Osteocyte (in vitro differentiated cells): ENCODE measurements around the gene GPRASP3. TPM values are rescaled to one million over a fixed set of nuclear protein-coding genes. Genes with fewer than 3 reads are reported as not detected.

ENCODE experiments used
- DNase-seq: peaks from one replicate; pipeline ENCODE4 v3.0.0; 2021; ENCODE audit warnings: mixed read lengths; ENCODE audit not compliant: unreplicated experiment; ENCODE audit errors: extremely low spot score
- H3K27ac Mint-ChIP-seq: one replicate; pipeline ENCODE4 v1.8.0; 2021; ENCODE audit warnings: mild to moderate bottlenecking, mixed read lengths; ENCODE audit not compliant: unreplicated experiment
- H3K27me3 Mint-ChIP-seq: one replicate; pipeline ENCODE4 v1.8.0; 2021; ENCODE audit warnings: mixed read lengths; ENCODE audit not compliant: unreplicated experiment
- H3K36me3 Mint-ChIP-seq: one replicate; pipeline ENCODE4 v1.8.0; 2021; ENCODE audit warnings: mixed read lengths; ENCODE audit not compliant: unreplicated experiment
- H3K4me1 Mint-ChIP-seq: one replicate; pipeline ENCODE4 v1.8.0; 2021; ENCODE audit warnings: mixed read lengths; ENCODE audit not compliant: unreplicated experiment
- H3K4me3 Mint-ChIP-seq: one replicate; pipeline ENCODE4 v1.8.0; 2021; ENCODE audit warnings: mild to moderate bottlenecking, moderate library complexity, mixed read lengths; ENCODE audit not compliant: unreplicated experiment
- H3K9me3 Mint-ChIP-seq: one replicate; pipeline ENCODE4 v1.8.0; 2021; ENCODE audit warnings: mixed read lengths; ENCODE audit not compliant: unreplicated experiment
- total RNA-seq: library from RNA; stranded (reverse); gene quantifications from 2 replicates; pipeline ENCODE4 v1.2.1, GENCODE V29; 2021
- TF ChIP-seq, protein P1 (sequence below): fragments of 200-600 bp; sonication (generic); IDR thresholded peaks from 2 replicates; pipeline ENCODE4 v1.5.0; 2021; ENCODE audit warnings: antibody characterized with exemption, mild to moderate bottlenecking, moderate library complexity

GPRASP3 gene
- total RNA-seq, 1 donor from 2014 or later, result 5.6 TPM

DNA sequence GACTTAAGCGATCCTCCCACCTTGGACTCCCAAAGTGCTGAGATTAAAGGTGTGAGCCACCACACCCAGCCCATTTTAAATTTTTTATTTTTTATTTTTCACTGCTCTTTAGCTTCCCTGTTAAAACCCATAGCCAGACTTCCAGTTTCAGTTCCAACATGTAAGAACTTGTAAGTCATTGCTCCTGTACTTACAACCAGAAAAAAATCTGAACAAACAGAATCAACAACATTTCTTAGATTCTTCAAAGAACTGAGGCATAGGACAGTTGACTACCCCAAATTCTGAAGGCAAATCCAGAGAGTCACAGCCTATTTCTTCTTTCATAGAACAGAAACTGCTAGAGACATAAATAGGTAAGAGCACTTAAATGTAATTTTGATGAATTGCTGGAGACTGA lies 8.1 kb downstream of the GPRASP3 start:
- peaks cover 11% of the 10 kb centered on the region for H3K4me1 Mint-ChIP-seq
- no peaks in the 10 kb centered on the region for H3K27me3 Mint-ChIP-seq
- H3K27ac Mint-ChIP-seq, result no peak overlapping the region
- H3K4me3 Mint-ChIP-seq, result no peak overlapping the region
- no peaks in the 10 kb centered on the region for H3K9me3 Mint-ChIP-seq
- no peak for DNase-seq
- H3K36me3 Mint-ChIP-seq, result no peaks in the 10 kb centered on the region
- TF ChIP-seq, protein P1, sequence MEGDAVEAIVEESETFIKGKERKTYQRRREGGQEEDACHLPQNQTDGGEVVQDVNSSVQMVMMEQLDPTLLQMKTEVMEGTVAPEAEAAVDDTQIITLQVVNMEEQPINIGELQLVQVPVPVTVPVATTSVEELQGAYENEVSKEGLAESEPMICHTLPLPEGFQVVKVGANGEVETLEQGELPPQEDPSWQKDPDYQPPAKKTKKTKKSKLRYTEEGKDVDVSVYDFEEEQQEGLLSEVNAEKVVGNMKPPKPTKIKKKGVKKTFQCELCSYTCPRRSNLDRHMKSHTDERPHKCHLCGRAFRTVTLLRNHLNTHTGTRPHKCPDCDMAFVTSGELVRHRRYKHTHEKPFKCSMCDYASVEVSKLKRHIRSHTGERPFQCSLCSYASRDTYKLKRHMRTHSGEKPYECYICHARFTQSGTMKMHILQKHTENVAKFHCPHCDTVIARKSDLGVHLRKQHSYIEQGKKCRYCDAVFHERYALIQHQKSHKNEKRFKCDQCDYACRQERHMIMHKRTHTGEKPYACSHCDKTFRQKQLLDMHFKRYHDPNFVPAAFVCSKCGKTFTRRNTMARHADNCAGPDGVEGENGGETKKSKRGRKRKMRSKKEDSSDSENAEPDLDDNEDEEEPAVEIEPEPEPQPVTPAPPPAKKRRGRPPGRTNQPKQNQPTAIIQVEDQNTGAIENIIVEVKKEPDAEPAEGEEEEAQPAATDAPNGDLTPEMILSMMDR, result no peak

- peak overlapping the region; percentile 32 for H3K27ac Mint-ChIP-seq
- H3K36me3 Mint-ChIP-seq, result peaks cover 3% of the 10 kb centered on the region
- H3K9me3 Mint-ChIP-seq, result peaks cover 4% of the 10 kb centered on the region
- H3K27me3 Mint-ChIP-seq, result no peaks in the 10 kb centered on the region
- DNase-seq, result no peak
- peaks cover 14% of the 10 kb centered on the region for H3K4me1 Mint-ChIP-seq
- no peak overlapping the region for H3K4me3 Mint-ChIP-seq
- TF ChIP-seq, protein P1, result no peak
These were observed 19.1 kb downstream of the GPRASP3 start for GRCh38 chrX:102739657-102740056.

DNA sequence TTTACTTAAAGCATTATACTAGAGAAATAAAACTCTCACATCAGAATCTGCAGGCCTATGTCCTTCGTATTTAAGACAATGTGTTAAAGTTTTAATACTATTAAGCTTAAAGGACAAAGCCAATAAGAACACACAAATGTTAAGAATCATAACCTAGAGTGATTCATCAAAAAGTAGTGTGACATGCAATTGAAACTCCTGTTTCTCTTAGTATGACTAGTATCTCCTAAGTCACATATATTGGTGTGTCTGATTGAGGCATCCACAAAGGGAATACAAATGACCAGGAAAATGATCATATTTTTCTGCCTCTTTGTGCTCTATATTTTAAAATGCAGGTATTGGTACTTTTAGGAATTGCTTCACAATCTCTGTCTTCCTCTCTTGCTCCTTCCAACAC lies 23.8 kb downstream of the GPRASP3 start:
- Mint-ChIP-seq H3K27me3 (no peaks in the 10 kb centered on the region), H3K36me3 (no peaks in the 10 kb centered on the region)

GRCh38 chrX:102745513-102745856 lies 24.9 kb downstream of the GPRASP3 start:
- Mint-ChIP-seq H3K27me3 (no peaks in the 10 kb centered on the region), H3K9me3 (peaks cover 9% of the 10 kb centered on the region), H3K4me3 (no peak overlapping the region), H3K36me3 (no peaks in the 10 kb centered on the region), H3K27ac (no peak overlapping the region), H3K4me1 (peaks cover 1% of the 10 kb centered on the region)
- TF ChIP-seq, protein P1, result no peak
- DNase-seq, result no peak

More for the DNA sequence above, 23.8 kb downstream of the GPRASP3 start:
- no peak for DNase-seq
- Mint-ChIP-seq H3K4me1 (peaks cover 12% of the 10 kb centered on the region), H3K4me3 (no peak overlapping the region), H3K27ac (no peak overlapping the region), H3K9me3 (peaks cover 9% of the 10 kb centered on the region)
- TF ChIP-seq, protein P1, result no peak

DNA sequence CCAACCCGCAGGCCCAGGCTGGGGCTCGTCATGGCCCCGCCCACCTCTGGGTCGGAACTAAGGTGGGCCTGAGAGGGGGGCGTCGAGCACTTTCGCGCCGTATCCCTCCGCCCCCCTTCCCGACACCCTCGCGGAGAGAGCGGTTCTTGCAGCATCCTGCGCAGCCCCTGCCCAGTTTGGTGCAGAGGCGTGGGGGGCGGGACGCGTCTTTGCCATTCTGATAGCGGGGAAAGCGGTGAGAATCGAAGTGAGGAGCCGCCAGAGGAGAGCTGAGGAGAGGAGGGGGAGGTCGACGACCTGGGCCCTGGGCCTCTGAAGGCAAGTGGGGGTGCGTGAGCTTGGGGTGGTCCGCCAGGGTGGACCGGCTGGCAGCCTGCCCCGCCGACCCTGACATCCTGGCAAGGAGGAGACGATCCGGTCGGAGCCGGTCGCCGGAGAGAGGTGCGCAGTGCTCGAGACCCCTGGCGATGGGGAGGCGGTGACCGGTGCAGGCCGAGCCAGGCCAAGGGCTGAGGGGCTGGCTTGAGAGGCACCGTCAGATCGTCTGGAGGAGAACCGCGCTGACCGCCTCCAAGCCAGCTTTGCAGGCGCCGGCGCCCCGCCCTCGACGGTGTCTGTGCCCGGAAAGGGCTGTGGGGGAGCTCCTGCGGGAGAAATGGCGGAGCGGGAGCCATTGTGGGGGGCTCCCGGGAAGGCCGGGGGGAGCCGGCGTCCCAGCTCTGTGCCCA lies 25.5 kb downstream of the GPRASP3 start:
- Mint-ChIP-seq H3K4me1 (no peaks in the 10 kb centered on the region), H3K36me3 (no peaks in the 10 kb centered on the region), H3K4me3 (no peak overlapping the region), H3K27me3 (no peaks in the 10 kb centered on the region), H3K9me3 (peaks cover 9% of the 10 kb centered on the region), H3K27ac (no peak overlapping the region)
- no peak for DNase-seq
- TF ChIP-seq, protein P1, result no peak
